ENCODE data around the gene CYSRT1. TPM values are rescaled to one million over a fixed set of nuclear protein-coding genes. Genes with fewer than 3 reads are reported as not detected.

The CYSRT1 gene, protein sequence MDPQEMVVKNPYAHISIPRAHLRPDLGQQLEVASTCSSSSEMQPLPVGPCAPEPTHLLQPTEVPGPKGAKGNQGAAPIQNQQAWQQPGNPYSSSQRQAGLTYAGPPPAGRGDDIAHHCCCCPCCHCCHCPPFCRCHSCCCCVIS
- total RNA-seq: 0.41 TPM
- long read RNA-seq: 0 reads

DNA sequence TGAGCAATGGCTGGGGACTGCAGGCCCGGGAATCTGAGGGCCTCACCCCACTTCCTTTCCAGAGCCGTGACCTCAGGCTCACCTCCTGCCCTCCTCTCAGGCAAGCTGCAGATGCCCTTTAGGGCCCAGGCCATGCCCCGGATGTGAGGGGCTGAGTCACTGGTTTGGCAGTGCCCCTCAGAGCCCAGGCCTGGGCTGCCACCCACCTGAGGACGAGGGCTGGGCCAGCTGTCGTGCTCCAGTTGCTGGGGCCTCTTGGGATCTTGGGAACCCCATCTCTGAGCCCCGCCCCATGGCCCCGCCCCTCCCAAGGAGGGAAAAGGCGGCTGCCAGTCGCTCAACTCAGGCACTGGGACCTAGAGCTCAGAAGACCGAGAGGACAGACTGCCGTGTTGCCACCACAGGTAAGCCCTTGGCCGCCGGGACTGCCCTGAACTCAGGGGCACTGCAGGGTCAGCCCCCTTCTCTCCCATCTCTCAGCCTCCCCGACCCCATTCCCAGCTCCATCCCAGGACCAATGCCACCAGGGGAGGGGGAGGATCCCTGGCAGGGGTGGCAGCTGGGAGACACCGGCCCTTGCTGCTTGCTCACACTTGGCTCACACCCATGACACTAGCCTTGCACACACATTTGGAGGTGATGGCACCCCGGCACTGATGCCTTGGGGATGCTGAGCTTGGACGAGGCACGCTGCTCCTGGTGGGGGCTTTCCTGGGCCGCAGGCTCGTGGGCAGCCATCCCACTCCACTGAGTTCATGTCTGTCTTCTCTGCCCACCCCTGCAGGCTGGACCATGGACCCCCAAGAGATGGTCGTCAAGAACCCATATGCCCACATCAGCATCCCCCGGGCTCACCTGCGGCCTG is at the start of gene CYSRT1:
Gene CYSRT1, plus strand, starts transcription at position 345 of the 865 bp plus-strand sequence. Its CDS starts 448 bp downstream, at position 793.
- no peaks in the 10 kb centered on the region for H3K9me3 ChIP-seq
- H3K4me1 ChIP-seq: peaks cover 14% of the 10 kb centered on the region
- intact Hi-C loops (cut with DNase I): loop anchor here (5.0 kb wide), 1 partner anchor 108 kb away; no protein-coding TSS in a partner anchor
- ATAC-seq (no peak), DNase-seq (no peak)
- H3K4me3 ChIP-seq: peak within 1 kb of the TSS; percentile 81
- H3K36me3 ChIP-seq: no peaks in the 10 kb centered on the region
- peaks cover 21% of the 10 kb centered on the region for H3K27me3 ChIP-seq
- TF ChIP-seq, protein P1, sequence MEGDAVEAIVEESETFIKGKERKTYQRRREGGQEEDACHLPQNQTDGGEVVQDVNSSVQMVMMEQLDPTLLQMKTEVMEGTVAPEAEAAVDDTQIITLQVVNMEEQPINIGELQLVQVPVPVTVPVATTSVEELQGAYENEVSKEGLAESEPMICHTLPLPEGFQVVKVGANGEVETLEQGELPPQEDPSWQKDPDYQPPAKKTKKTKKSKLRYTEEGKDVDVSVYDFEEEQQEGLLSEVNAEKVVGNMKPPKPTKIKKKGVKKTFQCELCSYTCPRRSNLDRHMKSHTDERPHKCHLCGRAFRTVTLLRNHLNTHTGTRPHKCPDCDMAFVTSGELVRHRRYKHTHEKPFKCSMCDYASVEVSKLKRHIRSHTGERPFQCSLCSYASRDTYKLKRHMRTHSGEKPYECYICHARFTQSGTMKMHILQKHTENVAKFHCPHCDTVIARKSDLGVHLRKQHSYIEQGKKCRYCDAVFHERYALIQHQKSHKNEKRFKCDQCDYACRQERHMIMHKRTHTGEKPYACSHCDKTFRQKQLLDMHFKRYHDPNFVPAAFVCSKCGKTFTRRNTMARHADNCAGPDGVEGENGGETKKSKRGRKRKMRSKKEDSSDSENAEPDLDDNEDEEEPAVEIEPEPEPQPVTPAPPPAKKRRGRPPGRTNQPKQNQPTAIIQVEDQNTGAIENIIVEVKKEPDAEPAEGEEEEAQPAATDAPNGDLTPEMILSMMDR (IDR thresholded peaks at IDR 0.05): no peak
- H3K27ac ChIP-seq: peak within 1 kb of the TSS; percentile 94

DNA sequence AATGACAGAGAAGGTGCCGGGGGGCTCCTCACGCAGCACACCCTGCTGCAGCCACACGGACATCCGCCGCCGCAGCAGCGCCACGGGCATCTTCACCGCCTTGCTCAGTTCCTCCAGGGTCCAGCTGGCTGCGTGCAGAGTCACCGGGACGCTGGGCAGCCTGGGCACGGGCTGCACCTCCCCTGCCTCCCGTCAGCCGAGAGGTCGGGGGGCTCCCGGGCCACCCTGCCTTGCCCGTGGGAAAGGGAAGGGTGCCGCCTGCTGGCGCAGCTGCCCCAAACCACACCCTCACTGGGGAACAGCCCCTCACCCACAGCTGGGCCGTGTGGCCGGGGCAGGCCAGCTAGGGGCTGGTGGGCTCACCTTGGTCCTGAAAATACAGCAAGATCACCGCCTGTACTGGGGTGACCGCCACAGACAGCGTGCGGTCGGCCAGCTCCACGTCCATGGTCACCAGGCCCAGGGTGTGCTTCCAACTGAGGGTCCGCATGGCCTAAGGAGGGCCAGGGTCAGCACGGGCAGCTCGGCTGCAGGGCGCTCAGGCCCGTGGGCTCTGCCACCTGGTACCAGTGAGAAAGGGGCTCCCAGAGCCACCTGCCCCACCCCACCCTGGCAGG is 49.5 kb upstream of the CYSRT1 start:
- H3K4me1 ChIP-seq: no peaks in the 10 kb centered on the region
- no peak overlapping the region for H3K27ac ChIP-seq
- TF ChIP-seq, protein P1 (IDR thresholded peaks at IDR 0.05): no peak
- no peaks in the 10 kb centered on the region for H3K9me3 ChIP-seq
- H3K36me3 ChIP-seq: peaks cover 26% of the 10 kb centered on the region
- DNase-seq (no peak), ATAC-seq (no peak)
- intact Hi-C loops (cut with DNase I): no loop called here
- H3K4me3 ChIP-seq: no peak overlapping the region
- peaks cover 24% of the 10 kb centered on the region for H3K27me3 ChIP-seq

DNA sequence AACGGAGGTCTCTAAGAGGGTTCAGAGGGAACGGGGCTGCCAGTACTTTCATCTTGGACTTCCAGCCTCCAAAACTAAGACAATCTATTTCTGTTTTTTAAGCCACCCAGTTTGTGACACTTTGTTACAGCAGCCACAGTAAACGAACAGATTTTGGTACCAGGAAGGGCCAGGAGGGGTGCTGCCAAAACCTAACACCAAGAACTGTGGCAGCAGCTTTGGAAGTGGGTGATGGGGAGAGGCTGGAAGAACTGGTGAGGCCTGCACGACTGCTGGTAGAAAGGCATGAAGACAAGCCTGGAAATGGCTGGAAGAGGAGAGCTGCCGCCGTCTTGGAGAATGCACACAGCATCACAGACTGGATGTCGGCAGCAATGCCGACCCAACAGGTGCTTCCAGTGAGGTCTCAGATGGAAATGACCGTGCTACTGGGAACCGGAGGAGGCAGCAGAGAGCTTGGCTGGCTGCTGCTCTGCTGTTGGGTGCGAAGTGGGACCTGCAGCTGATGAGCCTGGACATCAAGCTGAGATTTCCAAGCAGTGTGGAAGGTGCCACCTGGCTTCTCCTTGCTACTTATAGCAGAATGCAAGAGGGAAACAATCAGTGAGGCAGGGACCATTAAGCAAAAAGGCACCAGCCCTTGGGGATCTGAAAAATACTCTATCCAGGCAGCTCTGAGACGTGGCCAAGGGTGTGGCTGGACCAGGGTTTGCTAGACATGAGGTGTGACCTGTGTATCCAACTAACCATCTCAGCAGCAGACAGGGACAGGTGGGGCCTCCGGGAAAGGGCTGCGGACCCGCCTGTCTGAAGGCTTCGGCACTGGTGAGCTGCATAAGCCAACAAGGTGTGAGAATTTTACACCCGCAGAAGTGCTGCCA is 48.4 kb upstream of the CYSRT1 start:
- Histone ChIP-seq H3K4me1 (no peaks in the 10 kb centered on the region), H3K4me3 (no peak overlapping the region), H3K9me3 (no peaks in the 10 kb centered on the region), H3K27ac (no peak overlapping the region), H3K36me3 (peaks cover 36% of the 10 kb centered on the region), H3K27me3 (peaks cover 15% of the 10 kb centered on the region)
- ATAC-seq (peak; percentile 35), DNase-seq (no peak)
- intact Hi-C loops (cut with DNase I): no loop called here
- TF ChIP-seq, protein P1 (IDR thresholded peaks at IDR 0.05): peak; percentile 43

DNA sequence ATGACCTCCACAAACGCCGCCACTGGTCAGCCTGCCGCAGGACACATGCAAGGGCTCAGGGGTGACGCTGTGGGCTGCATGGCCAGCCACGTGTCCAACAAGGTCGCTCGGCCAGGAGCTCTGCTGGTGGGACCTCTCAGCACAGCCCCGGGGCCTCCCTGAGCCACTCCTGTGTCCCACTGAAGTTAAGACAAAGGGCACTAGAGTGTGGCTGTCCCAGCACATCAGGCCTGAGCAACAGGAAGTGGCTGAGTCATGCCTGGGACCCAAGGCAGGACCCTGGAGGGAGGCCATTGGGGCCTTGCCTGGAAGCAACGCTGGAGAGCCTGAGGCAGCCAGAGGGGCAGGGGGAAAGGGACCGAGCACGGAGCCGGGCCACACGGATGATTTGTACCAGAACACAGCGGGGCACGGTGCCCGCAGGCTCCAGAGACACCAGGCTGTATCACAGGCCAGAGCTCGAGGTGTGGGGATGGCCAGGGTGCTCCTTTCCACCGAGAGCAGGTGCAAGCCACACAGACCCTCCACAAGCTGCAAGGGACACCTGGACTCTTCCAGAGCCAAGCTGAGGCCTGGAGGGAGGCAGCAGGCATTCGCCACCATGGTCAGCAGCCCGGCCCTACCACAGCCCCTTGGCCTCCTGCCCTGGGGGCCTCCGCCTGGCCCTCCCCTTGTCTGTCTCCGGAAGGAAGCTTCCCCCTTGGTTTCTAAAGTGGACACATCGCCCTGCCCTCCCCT is 46.6 kb upstream of the CYSRT1 start:
- DNase-seq (no peak), ATAC-seq (no peak)
- Histone ChIP-seq H3K9me3 (no peaks in the 10 kb centered on the region), H3K4me3 (no peak overlapping the region), H3K36me3 (peaks cover 53% of the 10 kb centered on the region), H3K27ac (no peak overlapping the region), H3K4me1 (no peaks in the 10 kb centered on the region), H3K27me3 (no peaks in the 10 kb centered on the region)
- intact Hi-C loops (cut with DNase I): no loop called here
- TF ChIP-seq, protein P1 (IDR thresholded peaks at IDR 0.05): no peak
